Measurements from ENCODE around the gene WASF2. TPM values are rescaled to one million over a fixed set of nuclear protein-coding genes. Genes with fewer than 3 reads are reported as not detected.
"Not testable (repeated sequence)": the region's sequence is repeated elsewhere in the genome, so short reads cannot be mapped to it uniquely, and the experiment has no call there.

WASF2 gene
- total and polyA plus RNA-seq, 2 of the 13 experiments (the other 11 are each of a cell fraction or from before 2014, with no cell fraction given) = 10.4 to 27.7 TPM

GRCh38 chr1:27464926-27465647, 24.9 kb downstream of the WASF2 start:
- ChIA-PET POLR2A (no interaction called here), CTCF (ENCODE audit: low intra/inter-chr PET ratio, low total read pairs) (no interaction called here)
- Histone ChIP-seq H4K20me1 (ENCODE audit: insufficient read depth, low read length) (peaks cover 19% of the 10 kb centered on the region; the same call in 1 of the 2 replicates), H2AFZ (ENCODE audit: low read length) (no peak overlapping the region), H3K4me1 (ENCODE audit: insufficient read depth, low read length) (peaks cover 21% of the 10 kb centered on the region), H3K27ac (ENCODE audit: extremely low read length, insufficient read depth, low read length) (no peak overlapping the region), H3K36me3 (replicated peaks in 1 of 2; ENCODE audit: control insufficient read depth in 1 of 2, insufficient read depth in 2 of 2, low read length in 2 of 2) (peaks cover 0 to 12% of the 10 kb centered on the region in 2 experiments; a peak in 3 of 5 replicates), H3K9ac (ENCODE audit: insufficient read depth, low read depth, low read length) (no peak overlapping the region), H3K4me2 (ENCODE audit: low read depth, low read length) (no peak overlapping the region), H3K9me3 (ENCODE audit: low read length) (no peaks in the 10 kb centered on the region), H3K4me3 (replicated peaks in 1 of 3; ENCODE audit: insufficient read depth in 1 of 3, low read depth in 2 of 3, low read length in 3 of 3) (no peak overlapping the region), H3K79me2 (ENCODE audit: insufficient read depth, low read length) (peaks cover 65% of the 10 kb centered on the region), H3K27me3 (ENCODE audit: control insufficient read depth in 1 of 2, insufficient read depth in 2 of 2, low read length in 2 of 2) (no peaks in the 10 kb centered on the region)
- ATAC-seq (no peak), DNase-seq (ENCODE audit: low spot score) (no peak), FAIRE-seq (no peak)
- intact Hi-C loops (cut with micrococcal nuclease; ENCODE audit: unreplicated experiment) = no loop called here
- in situ Hi-C loops (cut with HindIII; ENCODE audit: extremely low pct_ligation_motif_present, low pct_unique_long_range_greater_than_20kb) = no loop called here
- TF ChIP-seq ZNF839 (CRISPR knock-in tag; IDR thresholded peaks at IDR 0.05; ENCODE audit: borderline replicate concordance) (no peak), MED8 (CRISPR knock-in tag; IDR thresholded peaks at IDR 0.05; ENCODE audit: insufficient replicate concordance) (no peak), FLYWCH1 (CRISPR knock-in tag; IDR thresholded peaks at IDR 0.05) (no peak), ZFP41 (CRISPR knock-in tag; IDR thresholded peaks at IDR 0.05; ENCODE audit: borderline replicate concordance) (no peak), ELF1 (CRISPR knock-in tag; IDR thresholded peaks at IDR 0.05) (no peak)
- TF ChIP-seq, protein P1, sequence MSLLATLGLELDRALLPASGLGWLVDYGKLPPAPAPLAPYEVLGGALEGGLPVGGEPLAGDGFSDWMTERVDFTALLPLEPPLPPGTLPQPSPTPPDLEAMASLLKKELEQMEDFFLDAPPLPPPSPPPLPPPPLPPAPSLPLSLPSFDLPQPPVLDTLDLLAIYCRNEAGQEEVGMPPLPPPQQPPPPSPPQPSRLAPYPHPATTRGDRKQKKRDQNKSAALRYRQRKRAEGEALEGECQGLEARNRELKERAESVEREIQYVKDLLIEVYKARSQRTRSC (CRISPR knock-in tag; IDR thresholded peaks at IDR 0.05; ENCODE audit: low read depth) = no peak
- WGBS (ENCODE audit: low lambda C conversion rate) = 98% methylated on average over 4 of the region's 4 CpGs
- BruUV-seq (replicated peaks) = no TSS peak

DNA sequence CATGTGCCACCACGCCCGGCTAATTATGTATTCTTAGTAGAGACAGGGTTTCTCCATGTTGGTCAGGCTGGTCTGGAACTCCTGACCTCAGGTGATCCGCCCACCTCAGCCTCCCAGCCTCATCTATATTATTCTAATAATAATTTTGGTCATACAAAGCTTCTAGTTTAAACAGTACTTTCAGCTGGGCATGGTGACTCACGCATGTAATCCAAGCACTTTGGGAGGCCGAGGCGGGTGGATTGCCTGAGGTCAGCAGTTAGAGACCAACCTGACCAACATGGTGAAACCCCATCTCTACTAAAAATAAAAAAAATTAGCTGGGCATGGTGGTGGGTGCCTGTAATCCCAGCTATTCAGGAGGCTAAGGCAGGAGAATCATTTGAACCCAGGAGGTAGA, 26.1 kb downstream of the WASF2 start:
- Histone ChIP-seq H3K36me3 (replicated peaks in 1 of 2; ENCODE audit: control insufficient read depth in 1 of 2, insufficient read depth in 2 of 2, low read length in 2 of 2) (peaks cover 0 to 12% of the 10 kb centered on the region in 2 experiments; a peak in 3 of 5 replicates), H4K20me1 (ENCODE audit: insufficient read depth, low read length) (peaks cover 15% of the 10 kb centered on the region; the same call in 1 of the 2 replicates), H3K79me2 (ENCODE audit: insufficient read depth, low read length) (peaks cover 64% of the 10 kb centered on the region)
- H3K9me3 ChIP-seq (ENCODE audit: low read length); DNase-seq (ENCODE audit: low spot score); H3K4me1 ChIP-seq (ENCODE audit: insufficient read depth, low read length); H2AFZ ChIP-seq (ENCODE audit: low read length); BruUV-seq (replicated peaks); ATAC-seq; H3K4me2 ChIP-seq (ENCODE audit: low read depth, low read length); H3K27ac ChIP-seq (ENCODE audit: extremely low read length, insufficient read depth, low read length); H3K9ac ChIP-seq (ENCODE audit: insufficient read depth, low read depth, low read length); FAIRE-seq; H3K27me3 ChIP-seq (ENCODE audit: control insufficient read depth in 1 of 2, insufficient read depth in 2 of 2, low read length in 2 of 2); in situ Hi-C loops (cut with HindIII; ENCODE audit: extremely low pct_ligation_motif_present, low pct_unique_long_range_greater_than_20kb); intact Hi-C loops (cut with micrococcal nuclease; ENCODE audit: unreplicated experiment); H3K4me3 ChIP-seq (replicated peaks in 1 of 3; ENCODE audit: insufficient read depth in 1 of 3, low read depth in 2 of 3, low read length in 3 of 3); CTCF ChIA-PET (ENCODE audit: low intra/inter-chr PET ratio, low total read pairs): not testable (repeated sequence)
- WGBS (ENCODE audit: low lambda C conversion rate) = 98% methylated on average over 6 of the region's 6 CpGs
- POLR2A ChIA-PET = interaction anchor here (1.0 kb wide), 1 partner anchor 27 kb away, joined by 5 read pairs; the partner anchor contains the start of gene WASF2

GRCh38 chr1:27458521-27458920, 31.4 kb downstream of the WASF2 start:
- FAIRE-seq; POLR2A ChIA-PET; H2AFZ ChIP-seq (ENCODE audit: low read length); H3K27ac ChIP-seq (ENCODE audit: extremely low read length, insufficient read depth, low read length); H3K4me3 ChIP-seq (replicated peaks in 1 of 3; ENCODE audit: insufficient read depth in 1 of 3, low read depth in 2 of 3, low read length in 3 of 3); H4K20me1 ChIP-seq (ENCODE audit: insufficient read depth, low read length); H3K4me2 ChIP-seq (ENCODE audit: low read depth, low read length); H3K27me3 ChIP-seq (ENCODE audit: control insufficient read depth in 1 of 2, insufficient read depth in 2 of 2, low read length in 2 of 2); CTCF ChIA-PET (ENCODE audit: low intra/inter-chr PET ratio, low total read pairs); intact Hi-C loops (cut with micrococcal nuclease; ENCODE audit: unreplicated experiment); in situ Hi-C loops (cut with HindIII; ENCODE audit: extremely low pct_ligation_motif_present, low pct_unique_long_range_greater_than_20kb); H3K9ac ChIP-seq (ENCODE audit: insufficient read depth, low read depth, low read length); H3K9me3 ChIP-seq (ENCODE audit: low read length); H3K36me3 ChIP-seq (replicated peaks in 1 of 2; ENCODE audit: control insufficient read depth in 1 of 2, insufficient read depth in 2 of 2, low read length in 2 of 2); DNase-seq (ENCODE audit: low spot score); BruUV-seq (replicated peaks); ATAC-seq: not testable (repeated sequence)
- 95% methylated on average over 10 of the region's 10 CpGs for WGBS (ENCODE audit: low lambda C conversion rate)
- Histone ChIP-seq H3K4me1 (ENCODE audit: insufficient read depth, low read length) (peaks cover 16% of the 10 kb centered on the region), H3K79me2 (ENCODE audit: insufficient read depth, low read length) (peaks cover 43% of the 10 kb centered on the region)
